ENCODE results near the gene AGPAT4.

AGPAT4 gene

GRCh38 chr6:161139766-161140553 lies 133.9 kb downstream of the AGPAT4 start:
- Histone ChIP-seq H3K4me3 (ENCODE audit: low read length) (no peak overlapping the region), H3K4me1 (ENCODE audit: control insufficient read depth, insufficient read depth, low read length) (peaks cover 15% of the 10 kb centered on the region), H3K27me3 (ENCODE audit: control insufficient read depth, insufficient read depth, low read length) (no peaks in the 10 kb centered on the region), H3K9ac (ENCODE audit: low read depth, low read length) (no peak overlapping the region), H3K36me3 (ENCODE audit: insufficient read depth, low read length) (peaks cover 3% of the 10 kb centered on the region), H3K4me2 (ENCODE audit: low read length) (peak overlapping the region; percentile 32), H3K9me3 (replicated peaks; ENCODE audit: low read length) (no peaks in the 10 kb centered on the region)

GRCh38 chr6:161139304-161139765 lies 134.5 kb downstream of the AGPAT4 start:
- H3K36me3 ChIP-seq (ENCODE audit: insufficient read depth, low read length) = peaks cover 7% of the 10 kb centered on the region
- H3K4me1 ChIP-seq (ENCODE audit: control insufficient read depth, insufficient read depth, low read length) = peaks cover 15% of the 10 kb centered on the region
- H3K4me3 ChIP-seq (ENCODE audit: low read length) = no peak overlapping the region
- H3K9me3 ChIP-seq (replicated peaks; ENCODE audit: low read length) = no peaks in the 10 kb centered on the region
- no peaks in the 10 kb centered on the region for H3K27me3 ChIP-seq (ENCODE audit: control insufficient read depth, insufficient read depth, low read length)
- H3K9ac ChIP-seq (ENCODE audit: low read depth, low read length) = no peak overlapping the region
- H3K4me2 ChIP-seq (ENCODE audit: low read length) = peak overlapping the region; percentile 32

- Histone ChIP-seq H3K9me3 (replicated peaks; ENCODE audit: low read length) (no peaks in the 10 kb centered on the region), H3K36me3 (ENCODE audit: insufficient read depth, low read length) (peaks cover 7% of the 10 kb centered on the region), H3K27me3 (ENCODE audit: control insufficient read depth, insufficient read depth, low read length) (no peaks in the 10 kb centered on the region), H3K4me3 (ENCODE audit: low read length) (no peak overlapping the region), H3K4me2 (ENCODE audit: low read length) (no peak overlapping the region), H3K4me1 (ENCODE audit: control insufficient read depth, insufficient read depth, low read length) (peaks cover 15% of the 10 kb centered on the region), H3K9ac (ENCODE audit: low read depth, low read length) (no peak overlapping the region)
Observed at GRCh38 chr6:161138543-161139303, 135.1 kb downstream of the AGPAT4 start.

GRCh38 chr6:161137839-161138542 lies 135.9 kb downstream of the AGPAT4 start:
- Histone ChIP-seq H3K9me3 (replicated peaks; ENCODE audit: low read length) (no peaks in the 10 kb centered on the region), H3K36me3 (ENCODE audit: insufficient read depth, low read length) (peaks cover 10% of the 10 kb centered on the region)

GRCh38 chr6:161137320-161137719 lies 136.5 kb downstream of the AGPAT4 start:
- no peaks in the 10 kb centered on the region for H3K9me3 ChIP-seq (replicated peaks; ENCODE audit: low read length)
- no peak overlapping the region for H3K4me3 ChIP-seq (ENCODE audit: low read length)
- H3K9ac ChIP-seq (ENCODE audit: low read depth, low read length) = no peak overlapping the region
- no peak overlapping the region for H3K4me2 ChIP-seq (ENCODE audit: low read length)
- peaks cover 10% of the 10 kb centered on the region for H3K36me3 ChIP-seq (ENCODE audit: insufficient read depth, low read length)
- no peaks in the 10 kb centered on the region for H3K27me3 ChIP-seq (ENCODE audit: control insufficient read depth, insufficient read depth, low read length)
- H3K4me1 ChIP-seq (ENCODE audit: control insufficient read depth, insufficient read depth, low read length) = peaks cover 15% of the 10 kb centered on the region

More at GRCh38 chr6:161137839-161138542, 135.9 kb downstream of the AGPAT4 start:
- peaks cover 15% of the 10 kb centered on the region for H3K4me1 ChIP-seq (ENCODE audit: control insufficient read depth, insufficient read depth, low read length)
- H3K4me3 ChIP-seq (ENCODE audit: low read length) = no peak overlapping the region
- no peak overlapping the region for H3K9ac ChIP-seq (ENCODE audit: low read depth, low read length)
- no peaks in the 10 kb centered on the region for H3K27me3 ChIP-seq (ENCODE audit: control insufficient read depth, insufficient read depth, low read length)
- H3K4me2 ChIP-seq (ENCODE audit: low read length) = no peak overlapping the region

GRCh38 chr6:161136655-161137054 lies 137.2 kb downstream of the AGPAT4 start:
- H3K4me2 ChIP-seq (ENCODE audit: low read length) = no peak overlapping the region

GRCh38 chr6:161135695-161136591 lies 137.9 kb downstream of the AGPAT4 start:
- peaks cover 15% of the 10 kb centered on the region for H3K4me1 ChIP-seq (ENCODE audit: control insufficient read depth, insufficient read depth, low read length)
- no peak overlapping the region for H3K4me3 ChIP-seq (ENCODE audit: low read length)
- H3K27me3 ChIP-seq (ENCODE audit: control insufficient read depth, insufficient read depth, low read length) = no peaks in the 10 kb centered on the region
- H3K9ac ChIP-seq (ENCODE audit: low read depth, low read length) = no peak overlapping the region
- H3K4me2 ChIP-seq (ENCODE audit: low read length) = no peak overlapping the region
- H3K36me3 ChIP-seq (ENCODE audit: insufficient read depth, low read length) = peaks cover 7% of the 10 kb centered on the region
- H3K9me3 ChIP-seq (replicated peaks; ENCODE audit: low read length) = no peaks in the 10 kb centered on the region

More at GRCh38 chr6:161136655-161137054, 137.2 kb downstream of the AGPAT4 start:
- no peak overlapping the region for H3K9ac ChIP-seq (ENCODE audit: low read depth, low read length)
- H3K4me1 ChIP-seq (ENCODE audit: control insufficient read depth, insufficient read depth, low read length) = peaks cover 15% of the 10 kb centered on the region
- H3K27me3 ChIP-seq (ENCODE audit: control insufficient read depth, insufficient read depth, low read length) = no peaks in the 10 kb centered on the region
- H3K9me3 ChIP-seq (replicated peaks; ENCODE audit: low read length) = no peaks in the 10 kb centered on the region
- H3K4me3 ChIP-seq (ENCODE audit: low read length) = no peak overlapping the region
- peaks cover 7% of the 10 kb centered on the region for H3K36me3 ChIP-seq (ENCODE audit: insufficient read depth, low read length)

- Histone ChIP-seq H3K4me2 (ENCODE audit: low read length) (no peak overlapping the region), H3K4me1 (ENCODE audit: control insufficient read depth, insufficient read depth, low read length) (peaks cover 9% of the 10 kb centered on the region), H3K9me3 (replicated peaks; ENCODE audit: low read length) (no peaks in the 10 kb centered on the region), H3K4me3 (ENCODE audit: low read length) (no peak overlapping the region), H3K27me3 (ENCODE audit: control insufficient read depth, insufficient read depth, low read length) (no peaks in the 10 kb centered on the region), H3K36me3 (ENCODE audit: insufficient read depth, low read length) (peaks cover 14% of the 10 kb centered on the region), H3K9ac (ENCODE audit: low read depth, low read length) (no peak overlapping the region)
Observed at GRCh38 chr6:161134550-161135298, 139.1 kb downstream of the AGPAT4 start.

- peaks cover 19% of the 10 kb centered on the region for H3K36me3 ChIP-seq (ENCODE audit: insufficient read depth, low read length)
- H3K4me2 ChIP-seq (ENCODE audit: low read length) = no peak overlapping the region
- no peaks in the 10 kb centered on the region for H3K9me3 ChIP-seq (replicated peaks; ENCODE audit: low read length)
- H3K4me1 ChIP-seq (ENCODE audit: control insufficient read depth, insufficient read depth, low read length) = peaks cover 3% of the 10 kb centered on the region
- no peak overlapping the region for H3K9ac ChIP-seq (ENCODE audit: low read depth, low read length)
- H3K4me3 ChIP-seq (ENCODE audit: low read length) = no peak overlapping the region
- no peaks in the 10 kb centered on the region for H3K27me3 ChIP-seq (ENCODE audit: control insufficient read depth, insufficient read depth, low read length)
Observed at GRCh38 chr6:161133963-161134362, 139.9 kb downstream of the AGPAT4 start.

GRCh38 chr6:161132384-161132783 lies 141.5 kb downstream of the AGPAT4 start:
- Histone ChIP-seq H3K9me3 (replicated peaks; ENCODE audit: low read length) (no peaks in the 10 kb centered on the region), H3K4me2 (ENCODE audit: low read length) (no peak overlapping the region), H3K36me3 (ENCODE audit: insufficient read depth, low read length) (peaks cover 20% of the 10 kb centered on the region), H3K4me1 (ENCODE audit: control insufficient read depth, insufficient read depth, low read length) (peaks cover 6% of the 10 kb centered on the region), H3K27me3 (ENCODE audit: control insufficient read depth, insufficient read depth, low read length) (no peaks in the 10 kb centered on the region), H3K4me3 (ENCODE audit: low read length) (no peak overlapping the region), H3K9ac (ENCODE audit: low read depth, low read length) (no peak overlapping the region)
